H1 (cell line): ENCODE data around the gene AMPD3. TPM values are rescaled to one million over a fixed set of nuclear protein-coding genes. Genes with fewer than 3 reads are reported as not detected.

ENCODE experiments used
- CTCF ChIA-PET: fragments of 300-600 bp; sonication (Branson Sonifier 250); formaldehyde crosslinking; loops from one replicate; lab custom pipeline; 2021; ENCODE audit not compliant: partially characterized antibody; lab: Charles Lee
- POLR2A ChIA-PET: fragments of 300-600 bp; sonication (Branson Sonifier 250); formaldehyde crosslinking; loops from one replicate; lab custom pipeline; 2021; ENCODE audit warnings: inconsistent platforms; ENCODE audit not compliant: partially characterized antibody; lab: Charles Lee
- DNase-seq, 2 experiments: peaks; one replicate each; pipeline versions ENCODE4 v3.0.0 to v3.0.0-alpha.2; 2010 to 2022; ENCODE audit warnings: low spot score in 2 of 2, low read depth in 1 of 2, mixed read lengths in 1 of 2
- FAIRE-seq: peaks from 2 replicates; lab custom pipeline; 2011; peaks lifted over from hg19 to GRCh38; lab: Jason Lieb, UNC
- H2AFZ ChIP-seq: 2 replicates; pipeline ENCODE4 v1.8.1; 2012; ENCODE audit warnings: low read length, inconsistent platforms
- H2AK5ac ChIP-seq: 2 replicates; pipeline ENCODE4 v1.6.1; 2013; ENCODE audit warnings: low read depth, low read length
- H2BK120ac ChIP-seq: replicated peaks from 2 replicates; pipeline ENCODE3; 2013; ENCODE audit warnings: low read depth, low read length, inconsistent platforms
- H2BK12ac ChIP-seq: 2 replicates; pipeline ENCODE4 v1.6.1; 2013; ENCODE audit warnings: low read depth, low read length
- H2BK15ac ChIP-seq: 2 replicates; pipeline ENCODE4 v1.6.1; 2013; ENCODE audit warnings: low read length
- H2BK20ac ChIP-seq: 2 replicates; pipeline ENCODE4 v1.6.1; 2013; ENCODE audit warnings: low read length
- H2BK5ac ChIP-seq: 2 replicates; pipeline ENCODE4 v1.6.1; 2013; ENCODE audit warnings: low read depth, low read length
- H3K14ac ChIP-seq: 2 replicates; pipeline ENCODE4 v1.6.1; 2013; ENCODE audit warnings: inconsistent platforms; ENCODE audit not compliant: insufficient read length
- H3K18ac ChIP-seq: 2 replicates; pipeline ENCODE4 v1.6.1; 2013; ENCODE audit warnings: low read length; ENCODE audit errors: extremely low read depth
- H3K23ac ChIP-seq: 2 replicates; pipeline ENCODE4 v1.6.1; 2013; ENCODE audit warnings: inconsistent platforms; ENCODE audit not compliant: insufficient read length
- H3K23me2 ChIP-seq: 2 replicates; pipeline ENCODE4 v1.6.1; 2013; ENCODE audit warnings: low read depth, low read length
- H3K27ac ChIP-seq: 2 replicates; pipeline ENCODE4 v1.6.1; 2011; ENCODE audit warnings: low read depth, low read length, inconsistent platforms
- H3K27me3 ChIP-seq, 4 experiments: replicated peaks in 1 of 4; 1 replicate in 1 of 4; 2 replicates in 3 of 4; pipeline versions ENCODE4 v1.6.1 to v1.8.1; 2011 to 2013; ENCODE audit warnings: low read length in 3 of 4, mild to moderate bottlenecking in 3 of 4, inconsistent platforms in 2 of 4, mixed read lengths in 2 of 4, moderate library complexity in 1 of 4; ENCODE audit not compliant: control insufficient read depth in 3 of 4, insufficient read depth in 3 of 4; ENCODE audit errors: extremely low read depth in 1 of 4
- H3K36me3 ChIP-seq, 4 experiments: 2 replicates each; pipeline versions ENCODE4 v1.6.1 to v1.8.1; 2011 to 2013; ENCODE audit warnings: mild to moderate bottlenecking in 4 of 4, low read length in 3 of 4, moderate library complexity in 2 of 4, control low read depth in 1 of 4, inconsistent platforms in 1 of 4; ENCODE audit not compliant: insufficient read depth in 4 of 4, control insufficient read depth in 2 of 4
- H3K4ac ChIP-seq: replicated peaks from 2 replicates; pipeline ENCODE3; 2013; ENCODE audit warnings: low read length, low read depth, mixed read lengths, inconsistent platforms; ENCODE audit not compliant: insufficient read length
- H3K4me1 ChIP-seq, 4 experiments: replicated peaks in 1 of 4; 1 replicate in 1 of 4; 2 replicates in 3 of 4; pipeline versions ENCODE4 v1.6.1 to v1.8.1; 2011 to 2013; ENCODE audit warnings: low read length in 3 of 4, inconsistent platforms in 2 of 4, mixed read lengths in 1 of 4; ENCODE audit not compliant: insufficient read depth in 4 of 4, control insufficient read depth in 3 of 4
- H3K4me2 ChIP-seq, 2 experiments: 2 replicates each; pipeline versions ENCODE4 v1.6.1 to v1.8.1; 2011 to 2013; ENCODE audit warnings: low read depth in 2 of 2, low read length in 2 of 2, control low read depth in 1 of 2, inconsistent platforms in 1 of 2, mild to moderate bottlenecking in 1 of 2; ENCODE audit not compliant: insufficient read depth in 1 of 2
- H3K4me3 ChIP-seq, 4 experiments: fragments of 200-600, 300-600 bp in 1 of 4; sonication (generic), shearing (Covaris generic), sonication (Bioruptor Twin) in 1 of 4; 2 replicates each; pipeline versions ENCODE4 v1.5.1 to v1.8.1; 2011 to 2016; ENCODE audit warnings: low read length in 4 of 4, low read depth in 3 of 4, control low read depth in 2 of 4, inconsistent platforms in 2 of 4, mild to moderate bottlenecking in 2 of 4, mixed read lengths in 1 of 4, moderate library complexity in 1 of 4; ENCODE audit not compliant: insufficient read depth in 2 of 4; ENCODE audit errors: extremely low read depth in 1 of 4
- H3K56ac ChIP-seq: replicated peaks from 2 replicates; pipeline ENCODE3; 2013; ENCODE audit warnings: low read depth, mild to moderate bottlenecking, mixed read lengths, low read length, inconsistent platforms; ENCODE audit not compliant: insufficient read length
- H3K79me1 ChIP-seq: 2 replicates; pipeline ENCODE4 v1.6.1; 2013; ENCODE audit warnings: low read depth, low read length, control low read depth
- H3K79me2 ChIP-seq, 2 experiments: 2 replicates each; pipeline versions ENCODE4 v1.6.1 to v1.8.1; 2012 to 2013; ENCODE audit warnings: low read length in 2 of 2, mild to moderate bottlenecking in 2 of 2, inconsistent platforms in 1 of 2; ENCODE audit not compliant: insufficient read depth in 2 of 2, control insufficient read depth in 1 of 2
- H3K9ac ChIP-seq, 4 experiments: replicated peaks in 1 of 4; 1 replicate in 1 of 4; 2 replicates in 3 of 4; pipeline versions ENCODE4 v1.6.1 to v1.8.1; 2011 to 2013; ENCODE audit warnings: low read depth in 3 of 4, low read length in 3 of 4, control low read depth in 2 of 4, mild to moderate bottlenecking in 2 of 4, moderate library complexity in 2 of 4, inconsistent platforms in 1 of 4; ENCODE audit errors: extremely low read depth in 1 of 4
- H3K9me3 ChIP-seq, 2 experiments: 2 replicates each; pipeline versions ENCODE4 v1.6.1 to v1.8.1; 2012 to 2013; ENCODE audit warnings: mild to moderate bottlenecking in 2 of 2, moderate library complexity in 2 of 2, control low read depth in 1 of 2, inconsistent platforms in 1 of 2, low read depth in 1 of 2, low read length in 1 of 2, mixed read lengths in 1 of 2; ENCODE audit not compliant: insufficient read depth in 2 of 2
- H4K20me1 ChIP-seq, 2 experiments: replicated peaks in 1 of 2; 2 replicates each; pipeline versions ENCODE3 to v1.8.1; 2011 to 2013; ENCODE audit warnings: inconsistent platforms in 2 of 2, low read length in 2 of 2, mild to moderate bottlenecking in 1 of 2; ENCODE audit not compliant: insufficient read depth in 2 of 2, control insufficient read depth in 1 of 2
- H4K5ac ChIP-seq: 2 replicates; pipeline ENCODE4 v1.6.1; 2013; ENCODE audit warnings: low read length, low read depth, mixed read lengths, inconsistent platforms; ENCODE audit not compliant: insufficient read length
- H4K8ac ChIP-seq: 2 replicates; pipeline ENCODE4 v1.8.0; 2013; ENCODE audit warnings: mild to moderate bottlenecking, moderate library complexity, low read length, inconsistent platforms; ENCODE audit not compliant: insufficient read depth; ENCODE audit errors: extremely low read depth
- H4K91ac ChIP-seq: replicated peaks from 2 replicates; pipeline ENCODE3; 2013; ENCODE audit warnings: low read length, mixed read lengths, inconsistent platforms; ENCODE audit not compliant: insufficient read length
- SRF ChIP-seq: IDR thresholded peaks from 2 replicates; pipeline ENCODE4 v1.6.1; 2011; ENCODE audit warnings: mild to moderate bottlenecking, low read depth, low read length, moderate library complexity
- WGBS, 2 experiments: shearing (Covaris generic) in 1 of 2; methylation state at CpG; one replicate each; pipeline versions ENCODE4 v1.1.6 to v1.1.7; 2013 to 2015; ENCODE audit warnings: low lambda C conversion rate in 2 of 2, mixed read lengths in 2 of 2, inconsistent platforms in 1 of 2, low coverage in 1 of 2, missing lambda C conversion rate in 1 of 2; ENCODE audit not compliant: insufficient replicate concordance in 2 of 2, insufficient coverage in 1 of 2, insufficient read length in 1 of 2; ENCODE audit errors: extremely low coverage in 1 of 2, missing lambda C conversion rate in 1 of 2; 5-methylcytosine and 5-hydroxymethylcytosine counted together
- polyA plus RNA-seq, 7 experiments: library from polyadenylated mRNA; depleted of rRNA in 3 of 7; stranded (reverse) in 5 of 7; unstranded in 2 of 7; fragments of >200 nt in 5 of 7; fragments of 200-250 nt in 2 of 7; gene quantifications; 1 replicate in 5 of 7; 2 replicates in 1 of 7; 4 replicates in 1 of 7; pipeline versions ENCODE4 v1.2.1 to v1.2.3, GENCODE V29; 2011 to 2013; ENCODE audit warnings: missing spikeins in 2 of 7, mixed read lengths in 2 of 7
- total RNA-seq: library from RNA; stranded (reverse); fragmentation: NEBNext Ultra II Directional; extraction: Animal tissue kit (Norgen Biotek cat#: 25700); gene quantifications from 2 replicates; pipeline ENCODE4 v1.2.1, GENCODE V29; 2021

The AMPD3 gene
- total and polyA plus RNA-seq, 2 of the 8 experiments (the other 6 are each of a cell fraction or from before 2014, with no cell fraction given), result 4.0 to 6.3 TPM

DNA sequence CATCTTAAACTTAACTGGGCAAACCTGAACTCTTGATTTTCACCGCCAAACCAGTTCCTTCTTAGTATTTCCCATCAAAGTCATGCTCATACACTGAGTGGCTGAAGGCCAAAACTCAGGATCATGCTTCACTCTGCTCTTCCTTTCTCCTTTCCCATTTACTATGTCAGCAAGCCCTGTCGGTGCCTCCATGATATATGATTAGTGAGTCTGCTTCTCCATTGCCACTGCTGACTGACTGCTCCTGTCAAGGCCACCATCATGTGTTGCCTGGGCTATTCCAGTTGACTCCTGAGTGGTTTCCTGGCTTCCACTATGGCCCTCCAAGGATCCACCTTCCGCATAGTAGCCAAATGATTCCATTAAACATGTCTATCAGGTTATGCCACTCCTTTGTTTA, 42.8 kb upstream of the AMPD3 start:
- Histone ChIP-seq H4K5ac (no peak overlapping the region), H3K27me3 (no peaks in the 10 kb centered on the region), H3K4me2 (no peak overlapping the region), H3K9me3 (no peaks in the 10 kb centered on the region), H2BK12ac (no peak overlapping the region), H4K91ac (no peak overlapping the region), H3K18ac (no peak overlapping the region), H3K4ac (no peak overlapping the region), H3K14ac (no peak overlapping the region), H3K4me3 (no peak overlapping the region), H3K9ac (no peak overlapping the region), H2BK15ac (no peak overlapping the region), H3K79me2 (no peaks in the 10 kb centered on the region), H2AK5ac (no peak overlapping the region), H2BK20ac (no peak overlapping the region), H2BK120ac (no peak overlapping the region), H3K23me2 (no peaks in the 10 kb centered on the region), H4K20me1 (no peaks in the 10 kb centered on the region), H2AFZ (no peak overlapping the region), H4K8ac (no peak overlapping the region), H3K79me1 (no peaks in the 10 kb centered on the region), H3K36me3 (no peaks in the 10 kb centered on the region), H3K27ac (no peak overlapping the region), H3K4me1 (no peaks in the 10 kb centered on the region), H3K23ac (no peak overlapping the region), H3K56ac (no peak overlapping the region), H2BK5ac (no peak overlapping the region)
- no peak for TF ChIP-seq SRF
- WGBS, 2 experiments, result 93% methylated on average over 3 of the region's 3 CpGs; no CpG with 5 or more reads in 1 of the 2 experiments
- DNase-seq (no peak), FAIRE-seq (no peak)
- ChIA-PET POLR2A (no interaction called here), CTCF (interaction anchor here (0.8 to 2.5 kb wide), 6 partner anchors 10 to 325 kb away, joined by 3 to 10 read pairs (median 4); partner anchors contain the start of gene RNF141)
